Germinal center (tissue), 1 donor: ENCODE data around the gene FSTL4.

ENCODE experiments used
- DNase-seq: peaks from one replicate; pipeline ENCODE4 v3.0.0; 2012; ENCODE audit warnings: mixed read lengths, low spot score

FSTL4 gene

DNA sequence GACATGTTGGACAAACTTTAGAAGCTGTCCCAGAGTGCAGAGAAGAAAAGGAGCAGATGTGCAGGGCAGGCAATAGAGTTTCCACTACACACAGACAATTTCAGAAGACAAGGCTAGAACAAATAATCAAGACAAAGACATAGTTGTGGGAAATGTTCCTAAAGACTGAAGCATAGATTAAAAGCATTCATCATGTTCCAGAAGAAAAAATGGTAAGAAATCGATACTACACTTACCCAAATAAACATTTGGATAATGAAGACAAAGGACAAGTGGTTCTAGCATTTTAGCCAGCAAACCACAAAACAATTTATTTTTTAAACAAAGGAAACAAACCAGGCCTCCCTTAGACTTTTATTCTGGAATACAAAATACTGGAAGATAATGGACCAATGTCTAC lies 97.9 kb downstream of the FSTL4 start:
- DNase-seq, result no peak

DNA sequence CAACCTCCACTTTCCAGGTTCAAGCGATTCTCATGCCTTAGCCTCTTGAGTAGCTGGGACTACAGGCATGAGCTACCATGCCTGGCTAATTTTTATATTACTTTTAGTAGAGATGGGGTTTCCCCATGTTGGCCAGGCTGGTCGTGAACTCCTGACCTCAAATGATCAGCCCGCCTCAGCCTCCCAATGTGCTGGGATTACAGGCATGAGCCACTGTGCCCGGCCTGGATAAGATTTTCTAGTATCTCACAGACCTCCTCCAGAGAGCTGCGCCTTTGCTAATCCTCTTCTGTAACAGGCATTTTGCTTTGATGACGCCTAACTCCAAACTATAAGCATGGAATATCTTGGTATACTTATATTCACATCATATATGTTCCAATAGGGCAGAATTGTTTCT lies 99.4 kb downstream of the FSTL4 start:
- no peak for DNase-seq

DNA sequence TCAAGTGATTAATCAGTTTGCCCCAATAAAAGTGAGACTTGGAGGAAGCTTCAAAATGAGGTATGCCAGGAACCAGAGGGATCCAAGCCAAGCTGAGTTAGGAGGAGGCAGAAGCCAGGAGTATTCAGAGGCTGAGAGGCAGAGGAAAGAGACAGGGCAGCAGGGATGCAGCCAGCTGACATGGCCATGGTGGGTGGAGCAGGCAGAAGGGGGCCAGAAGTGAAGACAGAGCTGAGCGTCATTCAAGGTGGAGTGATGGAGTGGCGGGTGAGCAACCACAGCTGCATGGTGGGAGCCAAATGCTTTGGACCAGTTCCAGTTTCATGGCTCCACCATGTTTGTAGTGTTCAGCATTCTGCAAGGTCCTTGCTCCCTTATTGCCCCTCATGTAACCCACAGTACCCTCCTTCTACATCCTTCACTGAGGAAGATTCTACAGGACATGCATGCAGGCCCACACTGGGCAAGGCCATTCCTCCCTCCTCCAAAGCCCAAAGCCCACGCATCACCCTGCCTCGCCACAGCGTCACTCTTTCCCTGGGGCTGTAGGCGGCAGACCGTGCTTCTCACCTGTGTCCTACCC lies 100.6 kb downstream of the FSTL4 start:
- DNase-seq, result no peak

DNA sequence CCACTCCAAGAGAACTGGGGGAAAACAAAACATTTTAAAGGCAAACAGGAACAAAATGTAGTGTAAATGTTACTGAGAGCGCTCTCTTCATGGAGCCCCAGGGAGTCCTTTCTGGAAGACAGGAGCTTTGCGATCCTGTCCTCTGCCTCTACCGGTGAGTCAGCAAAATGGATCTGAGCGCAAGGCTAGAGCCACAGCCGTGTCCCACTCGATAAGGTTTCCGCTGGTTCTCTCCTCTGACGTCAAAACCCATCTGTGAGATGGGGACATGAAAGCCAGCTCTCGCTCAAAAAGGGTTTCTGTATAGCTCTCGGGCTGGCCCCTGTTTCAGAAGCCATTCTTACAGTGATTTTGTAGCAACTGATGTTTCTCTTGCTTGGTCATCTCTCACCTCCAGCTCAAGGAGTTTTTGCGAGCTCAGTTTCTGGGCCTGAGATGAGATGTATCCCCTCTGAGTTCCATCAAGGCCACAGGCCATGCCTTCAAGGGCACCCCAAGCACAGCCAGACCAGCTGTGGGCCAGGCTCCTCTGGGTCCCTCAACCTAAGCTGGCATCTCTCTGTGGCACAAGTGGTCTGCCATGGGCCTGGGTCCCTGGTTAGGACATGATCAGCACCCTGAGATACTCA lies 101.6 kb downstream of the FSTL4 start:
- DNase-seq, result no peak

DNA sequence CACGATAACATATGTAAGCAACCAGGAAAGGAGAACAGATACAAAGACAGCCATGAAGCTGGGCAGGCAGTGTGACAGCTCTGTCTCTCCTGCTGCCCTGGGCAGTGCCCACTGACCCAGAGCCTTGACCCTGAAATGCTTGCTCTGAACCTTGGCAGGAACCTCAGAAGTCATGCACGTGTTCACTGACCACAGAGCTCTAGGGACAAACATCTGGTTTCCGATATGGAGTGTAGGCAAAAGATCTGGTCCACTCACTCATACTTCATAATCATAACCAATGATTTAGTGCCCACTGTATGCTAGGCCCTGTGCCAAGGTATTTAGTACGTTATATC lies 102.6 kb downstream of the FSTL4 start:
- no peak for DNase-seq

DNA sequence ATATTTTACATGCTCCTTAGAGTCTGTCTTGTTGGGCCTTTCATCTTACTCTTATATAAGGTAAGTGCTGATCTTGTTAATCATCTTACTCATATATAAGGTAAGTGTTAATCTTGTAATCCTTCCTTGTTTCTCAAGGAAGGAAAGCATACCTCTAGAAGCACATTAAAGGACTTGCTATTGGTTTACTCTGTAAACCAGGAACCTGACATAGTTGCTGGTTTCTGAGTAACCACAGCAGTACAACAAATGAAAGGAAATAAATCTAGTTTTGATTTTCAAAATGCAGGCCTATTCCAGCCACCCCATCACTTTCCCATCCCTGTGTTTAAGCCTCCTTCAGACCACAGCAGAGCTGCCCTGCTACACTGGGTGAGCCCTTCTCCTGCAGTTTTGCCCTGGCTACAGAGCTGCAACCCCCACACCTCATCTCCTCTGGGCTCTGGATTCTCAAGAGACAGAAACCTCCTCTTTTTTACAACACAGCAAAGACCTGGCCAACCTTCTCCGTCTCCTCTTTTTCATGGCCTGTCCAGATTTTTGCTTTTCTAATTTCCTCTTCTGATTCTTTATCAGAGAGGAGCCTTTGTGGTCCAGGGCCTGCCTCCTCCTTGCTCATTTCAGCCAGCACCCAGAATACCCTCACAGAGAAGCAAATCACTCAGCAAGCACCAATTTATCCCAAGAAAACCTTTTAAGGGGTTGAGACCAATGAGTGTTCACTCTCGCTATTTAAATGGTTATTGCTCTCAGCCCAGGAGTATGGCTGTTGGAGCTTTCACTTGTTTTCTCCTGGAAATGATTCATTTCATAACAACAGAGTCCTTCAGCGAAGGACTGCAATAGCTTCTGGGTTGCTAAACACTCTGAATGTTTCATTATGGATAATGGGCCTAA lies 103.2 kb downstream of the FSTL4 start:
- no peak for DNase-seq

DNA sequence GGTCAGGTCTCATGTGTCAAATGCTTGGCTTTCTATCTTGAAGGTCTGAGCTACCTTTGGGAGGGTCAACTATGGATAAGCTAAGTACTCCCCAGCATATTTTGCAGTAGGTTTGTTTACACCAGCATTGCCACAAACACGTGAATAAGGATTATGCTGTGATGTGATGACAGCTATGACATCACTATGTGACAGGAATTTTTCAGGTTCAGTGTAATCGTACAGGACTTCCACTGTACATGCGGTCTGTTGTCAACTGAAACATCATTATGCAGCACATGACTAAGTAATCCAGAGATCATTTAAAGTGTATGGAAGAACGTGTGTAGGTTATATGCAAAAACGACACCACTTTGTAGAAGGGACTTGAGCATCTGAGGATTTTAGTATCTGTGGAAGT lies 104.0 kb downstream of the FSTL4 start:
- no peak for DNase-seq

DNA sequence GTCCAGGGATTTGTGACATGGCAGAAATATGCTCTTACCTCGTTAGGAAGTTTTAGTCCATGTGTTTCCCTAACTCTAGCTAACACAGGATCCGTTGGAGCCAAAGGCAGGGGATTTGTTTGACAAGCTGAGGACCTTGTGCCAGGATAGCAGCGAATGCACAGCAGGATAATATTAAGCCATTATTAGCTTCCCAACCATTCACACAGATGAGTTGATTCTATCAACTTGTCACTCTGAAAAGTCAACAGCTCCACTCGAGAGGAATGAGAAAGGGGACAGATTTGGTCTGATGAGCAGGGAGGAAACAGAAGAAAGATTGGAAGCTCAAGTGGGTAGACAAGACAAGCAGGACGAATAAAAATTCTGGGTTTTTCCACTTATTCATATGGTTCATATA lies 106.2 kb downstream of the FSTL4 start:
- no peak for DNase-seq

DNA sequence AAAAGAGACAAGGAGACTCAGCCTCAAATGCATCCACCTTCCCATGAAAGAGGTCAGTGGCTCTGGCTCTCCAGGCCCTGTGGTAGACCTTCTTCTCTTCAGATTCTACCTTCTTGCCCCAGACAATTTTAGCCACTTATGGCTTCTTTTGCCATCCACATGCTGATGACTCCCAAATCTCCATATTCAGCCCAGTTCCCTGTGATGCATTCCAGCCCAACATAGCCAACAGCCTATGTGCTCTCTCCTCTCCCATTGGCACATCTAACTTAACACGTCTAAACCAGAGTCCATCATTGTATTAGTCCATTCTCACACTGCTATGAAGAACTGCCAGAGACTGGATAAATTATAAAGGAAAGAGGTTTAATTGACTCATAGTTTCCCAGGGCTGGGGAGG lies 108.8 kb downstream of the FSTL4 start:
- no peak for DNase-seq

DNA sequence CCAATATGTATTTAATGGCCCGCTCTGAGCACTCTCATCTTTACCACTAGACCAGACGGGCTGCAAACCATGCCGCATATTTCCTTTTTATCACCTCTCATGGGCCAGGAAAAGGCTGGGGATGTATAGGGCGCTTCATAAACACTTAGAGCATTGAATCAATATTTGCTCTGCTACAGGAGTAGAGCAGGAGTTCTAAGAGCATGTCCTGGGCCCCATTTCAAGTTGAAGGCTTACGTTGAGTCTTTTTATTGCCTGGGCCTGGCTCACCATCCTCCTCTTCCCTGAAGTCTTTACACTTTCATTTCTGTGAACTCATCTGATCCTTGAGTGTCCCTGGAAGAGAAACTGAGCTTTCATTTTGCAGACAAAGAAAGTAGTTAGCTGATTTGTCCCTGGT lies 112.4 kb downstream of the FSTL4 start:
- DNase-seq, result no peak

DNA sequence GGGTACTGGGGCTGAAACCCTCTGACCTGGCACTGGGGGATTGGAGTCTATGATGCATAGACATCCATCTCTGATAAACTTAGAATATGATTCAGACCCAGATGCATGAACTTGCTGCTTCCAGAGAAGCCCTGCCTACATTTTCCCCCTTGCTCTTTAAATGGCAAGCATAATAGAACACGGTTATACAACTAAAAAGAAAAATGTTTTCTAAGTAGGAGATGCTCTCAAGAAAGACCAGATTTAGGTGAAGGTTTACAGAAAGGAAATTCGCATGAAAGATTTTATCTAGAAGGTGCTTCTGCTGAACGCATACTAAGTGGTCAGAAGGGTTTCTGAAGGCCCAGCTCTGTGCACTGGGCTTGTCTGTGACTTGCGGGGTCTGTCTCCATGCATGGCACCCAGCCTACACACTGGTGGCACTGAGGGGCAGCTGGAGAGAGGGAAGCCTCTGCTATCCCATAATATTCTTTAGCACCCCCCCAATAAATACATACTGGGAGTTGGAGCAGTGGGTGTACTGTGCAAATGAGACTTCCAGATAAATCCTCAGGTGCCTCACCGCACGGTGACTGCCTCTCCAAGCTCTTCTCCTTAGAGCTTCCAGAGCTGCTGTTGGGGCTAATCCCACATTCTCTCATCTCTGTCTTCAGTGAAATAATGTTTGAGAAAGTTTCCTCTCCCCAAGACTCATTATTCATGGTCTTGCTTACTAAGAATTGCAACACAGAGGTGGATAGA lies 114.6 kb downstream of the FSTL4 start:
- no peak for DNase-seq

DNA sequence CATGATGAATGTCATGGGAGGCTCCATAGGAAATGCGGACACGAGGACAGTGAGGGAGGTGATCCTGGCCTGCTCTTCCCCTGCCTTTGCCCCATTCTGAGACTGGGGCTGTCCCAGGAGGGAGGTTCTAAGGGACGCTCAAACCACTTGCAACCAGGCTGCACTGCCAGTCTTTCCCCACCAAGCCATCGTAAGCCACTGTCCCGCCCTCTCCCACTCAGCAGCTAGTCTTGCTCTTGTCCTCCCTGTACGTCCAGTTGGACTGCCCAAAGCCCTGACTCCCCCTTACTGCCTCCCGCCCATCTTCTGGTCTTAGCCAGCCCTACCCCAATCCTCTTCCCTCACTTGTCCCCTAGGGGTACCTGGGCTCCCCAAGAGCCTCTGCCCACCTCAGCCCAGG lies 115.7 kb downstream of the FSTL4 start:
- DNase-seq, result no peak

DNA sequence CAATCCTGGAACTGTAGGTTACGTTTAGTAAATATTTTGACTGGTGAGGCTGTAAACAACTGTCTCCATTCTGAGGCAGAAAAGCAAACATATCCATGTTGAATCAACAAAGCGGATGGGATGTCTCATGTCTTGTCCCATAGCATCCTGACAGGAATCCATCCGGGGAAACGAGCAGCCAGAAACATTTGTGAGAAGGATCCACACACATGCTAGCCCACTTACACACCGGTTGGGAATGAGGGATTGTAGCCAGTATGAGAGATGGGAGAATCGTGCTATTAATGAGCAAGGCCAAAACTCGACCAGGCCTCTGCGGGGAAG lies 117.5 kb downstream of the FSTL4 start:
- no peak for DNase-seq

DNA sequence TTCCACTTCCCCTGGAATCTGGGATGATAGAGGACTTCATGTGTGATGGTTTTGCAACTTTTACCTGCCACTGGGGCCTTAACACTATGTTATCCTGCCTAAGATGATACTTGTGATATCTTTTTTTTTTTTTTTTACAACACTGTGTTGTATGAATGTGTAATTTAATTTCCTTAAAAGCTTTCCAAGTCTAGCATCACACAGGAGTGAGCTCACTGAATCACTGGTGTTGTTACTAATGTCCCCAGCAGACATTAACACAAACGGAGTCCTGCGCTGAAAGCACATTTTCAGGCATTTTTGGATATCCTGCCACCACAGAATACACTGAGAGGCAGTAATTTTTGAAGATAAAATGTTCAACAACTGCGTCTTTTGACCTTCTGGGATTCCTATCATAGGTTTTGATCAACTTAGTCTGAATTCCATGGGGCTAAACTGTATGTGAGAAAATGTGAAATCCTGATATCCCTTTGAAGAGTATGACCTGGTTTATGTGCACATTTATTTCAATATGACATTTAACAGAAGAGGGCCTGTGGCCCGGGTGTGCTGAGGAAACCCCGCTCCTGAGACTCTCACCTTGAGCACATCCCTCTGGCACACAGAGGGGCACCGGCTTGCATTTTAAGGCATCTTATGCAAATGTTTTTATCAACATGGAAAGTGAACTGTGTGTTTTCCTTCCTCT lies 118.0 kb downstream of the FSTL4 start:
- no peak for DNase-seq

DNA sequence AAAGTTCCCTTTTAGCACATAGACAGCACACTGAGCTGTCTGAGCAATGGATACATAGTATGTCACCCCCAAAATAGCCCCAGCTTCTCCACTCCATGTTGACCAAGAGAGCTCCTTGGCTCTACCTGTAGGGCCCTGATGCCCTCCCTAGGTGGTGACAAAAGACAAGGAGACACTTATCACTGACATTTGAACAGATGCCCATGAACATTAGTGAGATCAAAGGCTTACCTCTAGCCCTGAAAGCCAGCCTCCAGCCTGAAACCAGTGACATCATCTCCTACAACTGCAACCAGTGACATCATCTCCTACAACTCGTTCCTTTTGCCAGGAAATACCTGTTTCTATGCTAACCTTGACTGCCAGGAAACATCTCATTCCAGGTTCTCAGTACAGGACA lies 122.7 kb downstream of the FSTL4 start:
- no peak for DNase-seq

DNA sequence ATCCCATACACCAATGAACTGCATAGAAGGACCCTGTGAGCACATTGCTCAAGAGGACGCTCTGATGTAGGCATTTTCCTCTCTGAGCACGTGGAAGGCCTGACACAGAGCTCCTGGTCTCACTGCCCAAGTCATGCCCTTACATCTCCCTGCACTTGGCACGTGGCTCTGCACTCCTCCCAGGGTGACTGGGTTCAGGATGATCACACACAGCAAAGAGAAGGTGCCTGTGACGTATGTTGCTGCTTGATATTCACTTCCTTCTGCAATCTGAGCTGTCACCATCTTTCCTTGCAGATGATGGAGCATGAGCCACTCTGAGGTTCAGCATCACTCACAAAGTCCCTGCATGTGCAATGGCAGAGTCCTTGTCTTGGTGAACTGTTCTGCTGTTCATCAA lies 125.2 kb downstream of the FSTL4 start:
- no peak for DNase-seq

DNA sequence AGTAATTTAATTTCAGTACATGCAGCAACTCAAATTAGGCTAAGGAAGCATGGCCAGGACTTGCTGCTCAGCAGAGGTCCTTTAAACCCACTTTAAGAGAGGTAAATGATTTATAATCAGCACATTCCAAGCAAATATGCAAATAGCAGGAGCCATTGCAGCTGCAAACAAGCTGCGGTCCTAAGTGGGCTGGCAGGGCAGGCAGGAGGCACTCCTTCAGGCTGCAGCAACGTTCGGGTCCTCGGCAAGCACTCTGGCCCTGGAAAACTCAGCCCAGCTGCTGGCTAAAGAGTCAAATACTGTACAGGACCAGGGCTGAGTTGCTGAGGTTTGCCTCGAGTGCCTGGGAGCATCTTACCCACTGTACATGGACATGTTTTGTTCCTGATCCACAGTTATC lies 126.9 kb downstream of the FSTL4 start:
- no peak for DNase-seq

DNA sequence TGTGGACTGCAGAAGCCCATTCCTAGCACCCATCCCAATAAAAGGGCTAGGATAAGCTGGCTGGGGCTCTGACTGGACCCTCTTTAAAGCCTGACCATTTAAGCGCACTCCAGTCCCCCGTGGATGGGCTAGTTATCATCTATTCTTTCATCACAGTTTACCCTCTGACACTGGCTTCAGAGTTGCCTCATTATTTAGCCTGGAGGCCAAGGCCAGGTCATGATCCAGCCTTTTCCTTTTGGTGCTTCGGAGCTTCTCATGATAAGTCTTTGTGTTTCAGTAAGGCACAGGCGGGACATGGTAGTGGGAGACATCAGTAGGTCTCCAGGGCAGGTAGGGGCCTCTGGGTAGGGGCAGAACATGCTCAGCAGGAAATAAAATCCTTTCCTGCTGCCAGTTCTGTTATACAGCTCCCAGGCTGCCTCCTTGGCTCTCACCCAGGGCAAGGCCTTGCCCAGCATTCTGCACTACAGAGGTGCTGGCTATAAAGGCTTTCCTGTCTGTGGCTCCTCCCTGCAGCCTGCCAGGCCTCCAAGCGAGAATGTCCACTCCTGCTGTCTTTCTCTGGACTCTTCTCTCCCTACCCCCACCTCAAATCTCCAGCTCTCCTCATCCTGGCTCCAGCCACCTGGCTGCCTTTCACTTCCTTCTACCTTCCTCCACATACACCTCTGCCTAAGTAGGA lies 128.8 kb downstream of the FSTL4 start:
- no peak for DNase-seq

DNA sequence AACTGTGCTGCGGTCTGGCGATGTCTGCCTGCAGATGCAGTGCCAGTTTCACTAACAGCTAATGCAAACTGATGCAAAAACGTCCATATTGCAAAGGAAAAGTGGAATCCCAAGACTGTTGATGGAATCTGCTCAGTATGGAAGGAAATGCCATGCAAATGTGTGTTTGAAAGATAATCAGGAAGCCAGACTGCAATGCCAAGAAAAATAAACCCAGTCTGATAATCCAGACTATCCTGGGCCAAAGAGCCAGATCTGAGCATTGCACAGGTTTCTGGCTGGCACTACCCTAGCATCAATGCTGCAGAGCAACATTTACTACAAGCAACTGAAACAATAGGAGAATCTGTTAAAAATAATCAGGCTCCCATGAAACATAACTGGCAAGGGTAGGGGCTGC lies 130.3 kb downstream of the FSTL4 start:
- no peak for DNase-seq

DNA sequence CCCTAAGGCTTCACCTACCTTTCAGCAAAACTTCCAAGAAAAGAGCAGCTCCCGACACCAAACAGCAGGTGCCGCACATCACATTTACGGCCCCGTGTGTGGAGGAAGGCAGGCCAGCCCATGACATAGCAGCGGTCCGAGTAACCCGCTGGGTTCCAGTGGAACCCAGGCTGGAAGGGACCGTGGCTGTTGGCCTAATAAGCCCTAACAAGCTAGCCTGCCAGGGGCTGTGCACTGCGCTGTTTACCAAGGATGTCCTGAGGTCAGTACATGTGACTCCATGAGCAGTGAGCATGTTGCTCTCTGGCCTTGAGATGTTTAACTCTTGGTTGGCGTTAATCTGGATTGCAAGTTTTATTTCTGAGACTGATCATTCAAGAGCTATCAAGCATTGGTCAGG lies 131.5 kb downstream of the FSTL4 start:
- DNase-seq, result no peak

DNA sequence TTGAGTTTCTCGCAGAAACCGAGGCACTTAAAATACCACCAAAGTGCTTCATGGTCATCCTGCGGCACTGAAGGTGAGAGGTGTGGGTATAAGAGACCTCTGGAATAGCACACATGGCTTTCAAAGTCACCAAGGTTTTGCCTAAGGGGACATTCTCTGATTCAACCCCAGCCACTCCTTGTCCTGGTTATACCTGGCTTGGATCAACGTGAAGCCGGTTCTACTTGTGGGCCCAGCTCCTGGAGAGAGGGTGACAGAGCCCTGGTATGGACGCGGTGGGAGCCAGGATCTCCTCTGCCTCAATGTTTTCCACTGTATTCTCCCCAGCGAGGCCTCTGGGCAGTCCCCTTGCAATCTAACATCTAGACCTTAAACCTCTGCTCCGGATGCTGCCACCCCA lies 132.0 kb downstream of the FSTL4 start:
- DNase-seq, result no peak
